DMS114 treated with DMSO at 0.1 percent for 48 hours (cell line): ENCODE measurements around the gene TOE1.
"Not testable (repeated sequence)": the region's sequence is repeated elsewhere in the genome, so short reads cannot be mapped to it uniquely, and the experiment has no call there.

Source experiments
- DNase-seq: peaks from one replicate; lab custom pipeline; 2025; ENCODE audit not compliant: unreplicated experiment; lab: John Stamatoyannopoulos, UW

Gene TOE1

DNA sequence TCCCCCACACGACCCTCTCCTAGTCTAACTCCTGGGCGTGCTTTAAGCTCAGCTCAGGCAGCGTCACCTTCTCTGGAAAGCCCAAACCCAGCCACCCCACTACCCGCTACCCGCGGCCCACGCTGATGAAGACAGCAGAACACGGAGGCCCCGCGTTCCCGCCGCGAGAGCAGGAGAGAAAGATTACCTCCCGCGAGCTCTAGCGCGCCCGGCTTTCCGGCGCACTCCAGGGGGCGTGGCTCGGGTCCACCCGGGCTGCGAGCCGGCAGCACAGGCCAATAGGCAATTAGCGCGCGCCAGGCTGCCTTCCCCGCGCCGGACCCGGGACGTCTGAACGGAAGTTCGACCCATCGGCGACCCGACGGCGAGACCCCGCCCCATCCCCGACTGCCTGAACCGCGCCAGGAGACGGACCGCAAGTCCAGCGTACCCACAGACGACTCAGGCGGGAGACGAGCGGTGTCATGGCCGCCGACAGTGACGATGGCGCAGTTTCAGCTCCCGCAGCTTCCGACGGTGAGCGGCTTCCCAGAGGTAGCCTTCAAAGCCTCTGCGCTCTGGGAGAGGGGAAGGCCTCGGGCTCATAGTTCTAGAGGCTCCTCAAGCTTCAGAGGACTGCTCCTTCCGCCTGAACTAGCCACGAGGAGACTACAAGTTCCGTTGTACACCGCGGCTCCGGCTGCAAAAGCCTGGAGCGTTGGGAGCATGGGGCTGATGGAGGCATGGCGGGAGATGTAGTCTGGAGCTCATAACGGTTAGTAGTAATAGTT lies at the start of gene TOE1, which contains the start of gene MUTYH:
TSS of gene TOE1 (plus strand) at position 382 of the 770 bp plus-strand sequence. CDS start at position 465, 83 bp downstream.
TSS of gene MUTYH (minus strand) at position 652 of the 770 bp plus-strand sequence. CDS start 5,935 bp downstream, outside the sequence.
- DNase-seq, result peak; percentile 87

DNA sequence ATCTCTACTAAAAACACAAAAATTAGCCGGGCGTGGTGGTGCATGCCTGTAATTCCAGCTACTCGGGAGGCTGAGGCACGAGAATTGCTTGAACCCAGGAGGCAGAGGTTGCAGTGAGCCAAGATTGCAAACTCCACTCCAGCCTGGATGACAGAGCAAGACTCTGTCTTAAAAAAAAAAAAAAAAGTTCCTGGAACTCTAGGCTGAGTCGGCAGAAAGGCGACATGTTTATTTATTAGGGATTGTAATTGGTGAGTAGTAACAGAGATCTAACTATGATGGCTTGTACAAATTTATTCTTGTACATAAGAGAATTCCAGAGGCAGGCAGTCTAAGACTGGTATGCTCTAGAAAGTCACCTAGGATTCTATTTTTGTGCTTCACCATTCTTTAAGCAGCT lies 49.0 kb upstream of the TOE1 start:
- DNase-seq, result not testable (repeated sequence)

DNA sequence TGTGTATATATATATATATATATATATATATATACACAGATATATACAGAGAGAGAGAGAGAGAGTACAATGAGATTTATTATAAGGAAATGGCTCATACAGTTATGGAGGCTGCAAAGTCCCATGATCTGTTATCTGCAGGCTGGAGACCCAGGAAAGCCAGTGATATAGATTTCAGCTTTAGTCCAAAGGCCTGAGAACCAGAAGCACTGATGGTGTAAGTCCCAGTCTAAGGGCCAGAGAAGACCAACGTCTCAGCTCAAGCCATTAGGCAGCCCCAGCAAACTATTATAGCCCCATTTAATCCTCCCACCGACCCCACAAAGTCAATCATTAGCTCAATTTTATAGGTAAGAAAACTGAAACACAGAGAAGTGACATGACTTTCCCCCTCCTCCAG lies 48.3 kb upstream of the TOE1 start:
- no peak for DNase-seq

DNA sequence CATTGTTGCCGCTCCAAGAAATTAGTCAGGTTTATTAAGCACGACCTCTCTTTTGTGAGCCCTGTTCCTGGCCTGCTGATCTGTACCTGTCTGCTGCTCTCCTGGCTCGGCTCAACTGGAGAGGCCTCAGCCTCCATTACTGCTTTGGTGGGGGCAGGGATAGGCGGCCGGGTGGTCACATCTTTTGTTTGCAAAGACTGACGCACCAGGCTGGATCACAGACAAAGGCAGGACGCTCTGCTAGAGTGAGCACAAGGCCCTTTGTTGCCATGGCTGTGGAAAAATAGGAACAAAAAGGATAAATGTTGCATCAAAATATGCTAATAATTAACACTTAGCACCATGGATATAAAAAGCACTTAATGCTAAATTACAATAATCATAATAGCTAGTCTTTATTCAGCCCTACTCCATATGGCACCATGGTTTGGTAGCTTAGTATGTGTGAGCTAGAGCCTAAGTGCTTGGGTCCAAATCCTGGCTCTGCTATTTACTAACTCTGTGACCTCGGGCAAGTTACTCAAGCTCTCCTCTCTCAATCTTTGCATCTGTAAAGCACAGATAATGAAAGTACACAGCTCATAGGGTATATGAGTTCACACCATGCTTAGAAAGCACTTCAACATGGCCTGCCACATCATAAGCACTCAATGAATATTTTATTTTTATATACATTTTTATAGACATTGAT lies 42.2 kb upstream of the TOE1 start:
- no peak for DNase-seq

DNA sequence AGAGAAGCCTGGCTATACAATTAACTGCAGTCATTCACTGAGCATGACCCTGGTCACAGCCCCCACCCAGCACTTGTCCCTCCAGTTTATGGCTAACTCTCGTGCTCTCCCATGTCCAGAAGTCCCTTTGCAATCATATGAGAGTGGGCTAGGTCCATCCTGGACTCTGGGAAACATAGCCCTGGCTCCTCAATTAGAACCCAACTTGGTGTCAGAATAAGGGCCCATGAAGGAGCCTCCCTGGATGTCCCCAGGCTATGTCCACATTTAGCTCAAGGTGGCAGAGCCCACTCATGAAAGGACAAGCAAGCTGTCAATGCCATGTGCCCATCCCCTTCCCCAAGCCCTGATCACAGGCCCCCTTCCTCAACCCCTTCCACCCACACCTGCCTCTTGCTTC lies 40.7 kb upstream of the TOE1 start:
- DNase-seq, result no peak

DNA sequence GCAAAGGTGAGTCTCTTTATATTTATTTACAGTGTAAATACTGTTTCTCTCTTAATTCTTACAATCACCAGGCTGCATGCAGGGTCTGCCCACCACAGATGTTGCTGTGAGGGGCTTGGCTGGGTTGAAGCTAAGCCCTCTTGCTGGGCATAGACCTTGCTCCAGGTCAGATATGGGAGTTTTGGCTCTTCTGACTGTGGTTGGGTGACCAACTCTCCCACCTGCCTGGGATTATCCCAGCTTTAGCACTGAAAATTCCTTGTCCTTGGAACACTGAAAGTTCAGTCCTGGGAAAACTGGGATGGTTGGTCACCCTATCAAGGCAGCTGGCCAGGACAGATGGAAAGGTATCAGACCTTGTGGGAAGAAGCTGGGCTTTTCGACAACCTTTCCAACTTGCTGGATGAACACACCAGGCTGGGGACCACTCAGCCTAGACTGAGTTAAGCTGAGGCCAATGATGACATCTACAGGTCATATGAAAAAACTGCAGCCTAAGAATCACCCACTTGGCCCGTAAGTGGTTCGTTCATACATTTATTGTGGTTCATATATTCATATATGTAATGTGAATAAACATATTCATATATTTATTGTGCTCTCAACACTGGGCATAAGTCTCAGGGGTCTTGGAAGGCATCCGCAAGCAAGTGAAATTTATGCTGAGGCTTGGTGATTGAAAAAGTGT lies 39.8 kb upstream of the TOE1 start:
- peak; percentile 71 for DNase-seq

DNA sequence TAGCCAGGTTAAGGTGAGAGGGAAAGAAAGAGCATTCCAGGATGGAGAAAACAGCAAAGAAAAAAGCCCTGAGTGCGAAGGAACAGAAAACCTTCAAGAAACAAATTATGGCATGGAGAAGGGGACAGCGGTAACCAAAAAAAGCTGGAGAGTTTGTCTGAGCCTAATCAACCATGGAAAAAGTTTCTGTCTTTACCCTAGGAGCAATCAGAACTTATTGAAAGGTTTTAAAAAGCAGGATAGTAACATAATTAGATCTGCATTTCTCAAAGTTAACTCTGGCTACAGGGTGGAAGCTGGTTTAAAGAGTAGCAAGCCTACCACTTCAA lies 39.3 kb upstream of the TOE1 start:
- DNase-seq, result no peak

DNA sequence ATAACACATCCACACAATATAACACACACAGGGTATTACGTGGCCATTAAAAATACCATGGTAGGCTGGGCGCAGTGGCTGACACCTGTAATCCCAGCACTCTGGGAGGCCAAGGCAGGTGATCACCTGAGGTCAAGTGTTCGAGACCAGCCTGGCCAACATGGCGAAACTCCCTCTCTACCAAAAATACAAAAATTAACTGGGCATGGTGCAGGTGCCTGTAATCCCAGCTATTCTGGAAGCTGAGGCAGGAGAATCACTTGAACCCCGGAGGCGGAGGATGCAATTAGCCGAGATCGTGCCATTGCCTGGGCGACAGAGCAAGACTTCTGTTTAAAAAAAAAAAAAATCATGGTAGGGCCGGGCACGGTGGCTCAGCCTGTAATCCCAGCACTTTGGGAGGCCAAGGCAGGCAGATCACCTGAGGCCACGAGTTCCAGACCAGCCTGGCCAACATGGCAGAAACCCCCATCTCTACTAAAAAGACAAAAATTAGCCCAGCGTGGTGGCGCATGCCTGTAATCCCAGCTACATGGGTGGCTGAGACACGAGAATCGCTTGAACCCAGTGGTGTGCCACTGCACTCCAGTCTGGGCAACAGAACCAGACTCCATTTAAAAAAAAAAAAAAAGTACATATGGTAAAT lies 37.3 kb upstream of the TOE1 start:
- no peak for DNase-seq

DNA sequence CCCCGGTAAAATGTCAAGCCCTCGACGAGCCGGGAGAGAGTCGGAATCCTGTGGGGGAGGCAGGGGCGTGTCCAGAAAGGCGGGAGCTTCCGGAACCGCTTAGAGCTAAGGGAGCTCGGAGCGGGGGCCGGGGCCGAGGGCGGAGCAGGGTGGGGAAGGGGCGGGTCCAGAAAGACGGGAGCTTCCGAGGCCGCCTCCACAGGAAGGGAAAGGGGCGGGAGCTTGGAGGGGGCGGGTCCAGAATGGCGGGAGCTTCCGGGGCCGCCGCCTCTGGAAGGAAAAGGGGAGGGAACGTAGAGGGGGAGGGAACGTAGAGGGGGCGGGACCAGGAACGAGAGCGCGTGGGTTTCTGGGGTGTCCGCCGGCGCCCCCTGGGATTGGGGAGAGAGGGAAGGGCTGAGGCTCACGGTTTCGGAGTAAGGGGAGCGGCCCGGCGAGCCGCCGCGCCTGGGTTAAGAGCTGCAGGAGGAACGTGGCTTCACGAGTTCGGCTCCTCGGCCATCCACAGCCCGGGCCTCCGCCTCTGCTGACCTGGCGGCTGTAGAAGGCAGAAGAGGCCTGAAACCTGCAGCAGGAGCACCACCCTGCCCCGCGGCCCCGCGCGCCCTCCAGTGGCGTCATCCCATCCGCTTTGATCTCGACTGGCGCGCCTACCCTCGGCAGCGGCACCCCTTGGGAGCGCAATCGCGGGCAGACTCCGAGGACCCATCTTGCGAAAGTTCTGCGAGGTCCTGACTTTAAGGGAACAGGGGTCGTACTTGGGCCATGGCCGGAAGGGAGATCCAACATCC lies 36.3 kb upstream of the TOE1 start:
- peak; percentile 92 for DNase-seq

DNA sequence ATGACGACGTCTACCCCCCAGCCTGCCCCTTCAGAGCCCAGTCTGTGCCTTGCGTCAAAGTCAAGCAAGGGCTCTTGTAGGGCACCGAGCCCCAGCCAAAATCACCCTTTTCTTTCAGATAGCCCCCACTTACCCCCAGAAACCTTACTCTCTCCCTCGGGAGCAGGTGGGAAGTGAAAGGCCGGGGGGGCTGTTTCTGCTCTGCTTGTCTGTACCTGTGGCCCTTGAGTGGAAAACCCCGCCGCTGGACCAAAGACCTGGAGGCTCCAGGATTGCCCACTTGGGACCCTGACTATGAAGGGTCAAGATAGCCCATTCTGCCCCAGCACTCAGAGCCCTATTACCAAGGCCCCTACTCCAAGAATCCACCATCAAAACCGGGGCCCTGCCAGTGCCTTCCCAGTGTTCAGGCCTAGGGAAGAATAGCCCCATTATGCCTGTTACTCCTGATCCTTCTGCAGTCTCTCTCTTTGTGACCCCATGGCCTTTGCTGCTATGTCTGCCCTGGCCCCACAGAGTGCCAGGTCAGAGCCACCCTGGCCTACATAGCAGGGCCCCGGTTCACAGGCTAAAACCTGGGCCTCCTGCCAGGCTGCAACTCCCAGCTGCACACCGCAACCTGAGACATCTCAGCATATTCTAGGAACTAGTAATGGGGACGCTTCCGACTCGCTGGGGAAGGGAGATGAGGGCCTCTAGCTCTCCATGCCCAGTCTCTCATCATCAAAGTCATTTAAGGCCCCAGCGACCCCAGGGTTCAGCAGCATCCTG lies 35.5 kb upstream of the TOE1 start:
- no peak for DNase-seq

DNA sequence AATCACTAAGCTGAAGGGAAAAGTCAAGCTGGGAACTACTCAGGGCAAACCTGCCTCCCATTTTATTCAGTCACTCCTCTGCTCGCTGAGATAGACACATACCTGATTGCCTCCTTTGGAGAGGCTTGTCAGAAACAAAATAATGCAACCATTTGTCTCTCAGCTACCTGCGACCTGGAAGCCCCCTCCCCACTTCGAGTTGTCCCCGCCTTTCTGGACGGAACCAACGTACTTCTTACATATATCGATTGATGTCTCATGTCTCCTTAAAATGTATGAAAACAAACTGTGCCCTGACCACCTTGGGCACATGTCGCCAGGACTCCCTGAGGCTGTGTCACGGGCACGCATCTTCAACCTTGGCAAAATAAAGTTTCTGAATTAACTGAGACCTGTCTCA lies 34.7 kb upstream of the TOE1 start:
- DNase-seq, result no peak

DNA sequence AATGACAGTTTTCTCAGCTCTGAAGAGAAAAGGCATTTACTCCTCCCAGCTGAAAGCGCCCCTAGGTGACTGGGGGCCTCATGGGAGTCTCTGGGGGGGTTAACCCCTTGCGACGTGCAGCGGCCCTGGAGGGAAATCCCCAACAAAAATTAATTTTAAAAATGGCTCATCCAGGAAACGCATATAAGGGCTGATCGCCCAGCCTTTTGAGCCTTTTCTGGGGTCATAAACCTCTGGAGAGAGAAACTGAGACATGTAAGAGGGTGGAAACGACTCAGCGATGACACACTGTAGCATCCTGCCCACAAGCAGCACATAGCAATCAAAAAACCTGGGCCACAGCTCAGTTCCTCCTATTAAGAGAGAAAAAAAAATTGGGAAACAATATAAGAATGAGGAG lies 33.7 kb upstream of the TOE1 start:
- no peak for DNase-seq

DNA sequence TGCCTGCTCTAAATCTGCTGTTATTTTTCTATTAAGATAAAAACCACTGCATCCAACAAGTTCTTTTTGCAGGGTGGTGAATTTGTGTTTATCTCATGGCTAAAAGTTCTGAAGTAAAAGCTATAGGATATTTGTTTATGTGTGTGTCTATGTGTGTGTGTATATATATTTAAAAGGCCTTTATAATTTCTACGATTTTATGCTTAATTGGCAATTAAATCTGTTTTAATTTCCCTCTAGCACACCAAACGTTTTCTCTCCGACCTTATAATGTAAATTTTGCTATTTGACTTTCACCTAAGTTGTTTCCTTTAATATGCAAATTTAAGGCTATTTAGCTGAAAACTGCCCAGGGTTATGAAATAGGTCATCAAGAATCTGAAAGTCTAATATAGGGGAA lies 33.1 kb upstream of the TOE1 start:
- no peak for DNase-seq

DNA sequence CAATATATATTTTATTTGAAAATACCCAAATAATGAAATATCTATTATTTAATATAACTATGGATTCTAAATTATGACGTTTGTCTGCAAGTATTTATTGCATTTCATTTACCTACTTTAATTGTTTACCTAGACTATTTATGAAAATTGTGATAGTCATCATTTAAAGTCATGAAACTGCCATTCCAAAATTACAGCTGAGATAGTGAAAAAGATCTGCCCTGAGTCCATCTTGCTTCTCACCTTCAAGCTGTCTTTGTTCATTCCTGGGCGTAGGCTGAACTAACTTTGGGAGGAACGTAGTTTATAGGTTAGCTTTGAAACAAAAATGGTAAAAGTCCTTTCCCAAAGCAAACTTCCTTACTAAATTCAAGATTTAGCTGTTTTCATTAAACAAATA lies 25.7 kb upstream of the TOE1 start:
- DNase-seq, result no peak

DNA sequence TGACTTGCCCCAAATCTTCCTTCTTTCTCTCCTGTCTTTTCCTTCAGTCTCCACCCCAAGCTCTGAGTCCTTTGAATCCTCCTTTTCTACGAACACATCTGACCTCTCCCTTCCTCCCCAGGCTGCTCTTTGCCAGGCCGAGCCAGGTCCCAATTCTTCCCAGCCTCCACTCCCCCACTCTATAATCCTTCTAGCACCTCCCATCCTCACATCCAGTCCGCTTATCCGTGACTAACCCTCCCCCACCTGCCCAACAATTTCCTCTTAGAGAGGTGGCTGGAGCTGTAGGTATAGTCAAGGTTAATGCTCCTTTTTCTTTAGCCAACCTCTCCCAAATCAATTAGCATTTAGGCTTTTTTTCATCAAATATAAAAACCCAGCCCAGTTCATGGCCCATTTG lies 22.8 kb upstream of the TOE1 start:
- no peak for DNase-seq

DNA sequence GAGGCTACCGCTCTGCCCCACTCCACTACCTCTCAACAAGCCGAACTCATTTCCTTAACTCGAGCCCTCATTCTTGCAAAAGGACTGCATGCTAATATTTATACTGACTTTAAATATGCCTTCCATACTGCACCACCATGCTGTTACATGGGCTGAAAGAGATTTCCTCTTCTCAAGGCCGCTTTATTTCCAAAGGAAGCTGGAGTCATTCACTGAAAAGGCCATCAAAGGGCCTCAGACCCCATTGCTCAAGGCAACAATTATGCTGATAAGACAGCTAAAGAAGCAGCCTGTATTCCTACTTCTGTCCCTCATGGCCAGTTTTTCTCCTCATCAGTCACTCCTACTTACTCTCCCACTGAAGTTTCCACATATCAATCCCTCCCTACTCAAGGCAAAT lies 20.2 kb upstream of the TOE1 start:
- no peak for DNase-seq

DNA sequence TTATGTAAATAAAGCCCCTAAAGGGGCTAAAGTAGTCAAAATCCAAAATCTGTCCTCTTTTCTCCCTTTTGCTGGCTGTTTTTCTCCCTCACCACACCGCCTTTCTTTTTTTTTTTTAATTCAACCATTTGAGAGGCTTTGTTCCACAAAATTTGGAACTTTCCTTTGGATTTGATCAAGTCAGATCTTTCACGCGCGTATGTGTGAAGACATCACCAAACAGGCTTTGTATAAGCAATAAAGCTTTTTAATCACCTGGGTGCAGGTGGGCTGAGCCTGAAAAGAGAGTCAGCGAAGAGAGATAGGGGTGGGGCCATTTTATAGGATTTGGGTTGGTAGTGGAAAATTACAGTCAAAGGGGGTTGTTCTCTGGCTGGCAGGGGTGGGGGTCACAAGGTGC lies 18.5 kb upstream of the TOE1 start:
- DNase-seq, result no peak

DNA sequence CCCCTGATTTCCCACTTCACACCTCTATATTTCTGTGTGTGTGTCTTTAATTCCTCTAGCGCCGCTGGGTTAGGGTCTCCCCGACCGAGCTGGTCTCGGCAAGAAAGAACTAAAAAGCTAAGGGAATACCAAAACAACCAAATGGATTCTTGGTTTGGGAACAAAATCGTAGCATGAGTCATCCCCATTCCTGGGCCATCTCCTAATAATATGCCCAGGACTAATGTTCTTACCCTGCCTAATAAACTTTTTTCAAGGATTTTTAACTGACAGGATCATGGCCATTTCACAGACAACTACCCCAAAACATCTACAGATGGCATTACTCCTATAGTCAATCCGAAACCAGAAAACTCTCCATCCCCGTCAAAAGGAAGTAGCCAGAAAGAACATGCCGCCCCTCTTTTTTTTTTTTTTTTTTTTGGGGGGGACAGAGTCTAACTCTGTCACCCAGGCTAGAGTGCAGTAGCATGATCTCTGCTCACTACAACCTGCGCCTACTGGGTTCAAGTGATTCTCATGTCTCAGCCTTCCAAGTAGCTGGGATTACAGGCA lies 17.4 kb upstream of the TOE1 start:
- DNase-seq, result no peak

DNA sequence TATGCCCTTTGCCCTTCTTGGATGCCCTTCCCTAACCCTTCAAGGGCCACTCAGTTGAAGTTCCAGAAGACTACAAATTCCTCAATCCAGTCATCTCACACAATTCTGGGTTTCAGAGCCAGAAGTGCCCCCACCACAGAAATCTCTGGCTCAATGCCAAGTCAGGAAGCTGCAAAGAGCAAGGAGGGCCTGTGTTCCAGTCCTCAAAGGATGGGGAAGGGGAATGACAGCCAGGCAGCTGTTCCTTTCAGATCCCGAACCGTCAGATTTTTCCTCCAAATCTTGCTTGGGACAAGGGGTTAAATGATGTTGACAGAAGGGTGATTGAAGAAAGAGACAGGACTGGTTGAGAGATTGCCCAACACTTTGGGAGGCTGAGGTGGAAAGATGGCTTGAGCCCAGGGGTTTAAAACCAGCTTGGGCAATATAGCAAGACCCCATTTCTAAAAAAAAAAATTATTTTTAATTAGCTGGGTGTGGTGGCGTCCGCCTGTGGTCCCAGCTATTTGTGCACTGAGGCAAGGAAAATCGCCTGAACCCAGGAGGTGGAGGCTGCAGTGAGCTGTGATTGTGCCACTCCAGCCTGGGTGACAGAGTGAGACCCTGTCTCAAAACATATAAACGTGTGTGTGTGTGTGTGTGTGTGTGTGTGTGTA lies 14.0 kb upstream of the TOE1 start:
- no peak for DNase-seq
